Activated effector memory CD4-positive, alpha-beta T cell treated with anti-CD3 and anti-CD28 coated beads, Interleukin-2, amount 50 U/mL, for 16 hours (primary cell): ENCODE results near the gene ZC3H7A.

Source experiments
- DNase-seq: peaks from one replicate; pipeline ENCODE4 v3.0.0-alpha.2; 2020

ZC3H7A gene

DNA sequence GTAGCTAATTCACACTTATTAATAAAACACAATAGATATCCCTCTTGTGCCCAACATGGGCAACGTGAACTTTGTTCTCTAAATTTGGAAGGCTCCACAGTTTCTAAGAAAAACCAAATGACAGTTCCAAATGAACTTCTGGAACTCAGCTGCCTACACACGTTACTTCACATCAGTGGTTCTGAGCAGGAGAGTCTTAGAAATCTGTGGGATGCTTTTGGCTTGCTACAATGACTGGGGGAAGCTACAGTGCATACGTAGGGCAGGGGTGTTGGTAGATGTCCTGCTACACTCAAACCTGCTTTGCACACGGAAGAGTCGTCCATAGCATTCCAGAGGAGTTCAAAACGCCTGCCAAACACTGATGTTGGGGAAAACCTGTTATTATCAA lies 62.4 kb downstream of the ZC3H7A start:
- no peak for DNase-seq

DNA sequence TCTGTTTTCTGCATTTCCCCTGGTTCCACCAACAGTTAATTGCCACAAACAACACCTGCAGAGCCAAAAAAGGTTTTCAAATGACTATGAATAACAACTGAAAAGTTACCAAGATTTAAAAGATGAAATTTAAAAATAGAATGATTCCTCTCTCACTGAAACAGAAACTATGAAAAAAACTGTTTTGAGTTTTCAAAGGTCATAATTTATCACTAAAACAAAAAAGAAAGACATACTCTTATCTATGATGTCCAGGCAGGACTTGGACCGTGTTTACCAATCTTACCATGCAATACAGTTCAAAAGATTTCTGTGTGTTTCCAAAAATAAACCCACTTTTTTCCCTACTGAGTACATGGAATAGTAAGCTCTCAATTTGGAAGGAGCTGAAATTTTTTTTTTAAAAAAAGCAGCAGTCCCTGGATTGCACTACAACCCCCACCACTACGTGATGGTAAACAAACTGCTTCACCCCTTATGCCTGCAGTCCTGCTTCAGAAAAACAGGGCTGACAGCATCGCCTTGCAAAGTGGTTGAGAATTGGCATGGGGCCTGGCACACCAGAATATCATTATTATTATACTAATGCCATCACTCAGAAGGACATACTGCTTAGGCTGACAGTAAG lies 62.9 kb downstream of the ZC3H7A start:
- DNase-seq, result no peak

DNA sequence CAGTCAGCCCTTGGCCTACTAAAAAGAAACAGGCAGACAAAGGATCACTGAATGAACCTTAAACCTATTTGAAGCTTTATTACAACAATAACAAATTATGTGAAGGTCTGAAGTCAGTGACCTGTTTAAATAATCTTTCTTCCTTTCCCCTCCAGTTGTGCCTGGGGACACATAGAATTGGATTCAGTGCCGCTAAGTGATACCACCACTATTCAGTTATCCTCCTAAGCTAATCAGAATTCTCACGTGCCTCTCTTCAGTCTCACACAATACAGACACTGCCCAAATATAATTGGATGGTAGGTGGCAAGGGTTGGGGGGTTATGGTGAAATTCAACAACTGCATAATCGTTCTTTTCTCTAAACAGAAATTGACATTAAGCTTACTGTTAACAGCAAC lies 65.8 kb downstream of the ZC3H7A start:
- no peak for DNase-seq

DNA sequence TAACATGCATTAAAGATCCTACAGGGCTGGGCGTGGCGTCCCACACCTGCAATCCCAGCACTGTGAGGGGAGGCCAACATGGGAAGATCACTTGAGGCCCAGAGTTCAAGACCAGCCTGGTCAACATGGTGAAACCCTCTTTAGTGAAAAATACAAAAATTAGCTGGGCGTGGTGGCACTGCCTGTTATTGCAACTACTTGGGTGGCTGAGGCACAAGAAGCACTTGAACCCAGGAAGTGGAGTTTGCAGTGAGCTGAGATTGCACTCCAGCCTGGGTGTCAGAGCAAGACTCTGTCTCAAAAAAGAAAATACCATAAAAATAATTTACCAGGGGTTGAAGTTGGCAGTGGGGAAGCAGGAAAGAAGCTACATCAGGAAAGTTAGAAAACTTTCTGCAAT lies 67.3 kb downstream of the ZC3H7A start:
- no peak for DNase-seq

DNA sequence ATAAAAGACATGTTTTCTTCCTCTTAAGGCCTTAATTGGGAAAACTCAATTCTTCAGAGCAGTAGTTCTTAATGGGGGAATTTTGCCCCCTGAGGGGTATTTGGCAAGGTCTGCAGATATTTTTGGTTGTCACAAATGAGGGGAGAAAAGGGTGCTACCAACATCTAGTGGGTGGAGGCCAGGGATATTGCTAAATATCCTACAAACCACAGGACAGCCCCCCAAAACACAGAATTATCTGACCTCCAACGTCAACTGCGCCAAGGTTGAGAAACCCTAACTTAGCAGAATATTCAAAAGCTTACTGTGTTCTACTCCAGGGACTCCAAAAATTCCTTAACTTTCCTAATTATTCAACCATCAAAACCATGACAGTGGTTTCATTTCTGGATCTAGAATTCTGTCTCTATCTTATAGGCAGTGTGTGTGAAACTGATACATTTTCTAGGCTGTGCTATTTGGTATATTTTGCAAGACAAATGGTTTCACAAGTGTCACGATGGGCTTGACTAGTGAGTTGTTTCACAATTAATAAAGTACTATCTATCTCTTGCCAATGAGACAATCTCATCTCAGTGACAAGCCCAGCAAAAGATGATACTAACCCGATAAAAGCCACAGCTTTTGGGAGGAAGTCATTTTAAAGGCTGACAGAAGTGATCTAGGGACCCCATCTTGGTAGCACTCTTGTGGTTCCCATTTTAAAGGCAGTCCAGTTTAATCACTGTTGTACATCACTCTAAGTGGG lies 69.1 kb downstream of the ZC3H7A start:
- DNase-seq, result no peak

DNA sequence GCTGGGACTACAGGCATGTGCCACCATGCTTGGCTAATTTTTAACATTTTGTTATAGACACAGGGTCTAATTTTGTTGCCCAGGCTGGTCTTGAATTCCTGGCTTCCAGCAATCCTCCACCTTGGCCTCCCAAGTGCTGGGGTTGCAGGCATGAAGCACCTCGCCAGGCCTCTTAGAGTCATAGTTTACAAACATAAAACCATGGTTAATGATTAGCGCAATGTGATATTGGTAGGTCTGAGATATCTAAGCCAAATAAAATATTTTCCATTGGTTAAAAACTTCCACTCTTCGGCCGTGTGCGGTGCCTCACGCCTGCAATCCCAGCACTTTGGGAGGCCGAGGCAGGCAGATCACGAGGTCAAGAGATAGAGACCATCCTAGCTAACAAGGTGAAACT lies 71.0 kb downstream of the ZC3H7A start:
- DNase-seq, result no peak

DNA sequence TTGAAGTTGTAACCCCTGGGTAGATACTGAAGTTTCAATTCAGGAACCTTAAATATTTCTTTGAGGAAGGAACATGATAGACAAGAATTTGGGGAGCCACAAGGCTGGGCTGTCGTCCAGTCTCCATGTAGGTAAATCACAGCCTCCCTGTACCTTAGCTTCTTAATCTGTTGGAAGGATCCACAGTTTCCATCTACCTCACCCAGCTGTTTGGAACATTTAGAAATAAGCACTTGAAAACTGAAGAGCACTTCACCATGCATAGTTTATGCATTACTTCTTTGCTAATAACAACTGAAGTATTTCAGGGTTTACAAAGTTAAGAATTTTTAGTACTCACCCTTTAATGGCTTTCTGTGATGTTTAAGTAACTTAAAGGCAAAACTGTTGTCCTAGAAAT lies 71.6 kb downstream of the ZC3H7A start:
- no peak for DNase-seq

DNA sequence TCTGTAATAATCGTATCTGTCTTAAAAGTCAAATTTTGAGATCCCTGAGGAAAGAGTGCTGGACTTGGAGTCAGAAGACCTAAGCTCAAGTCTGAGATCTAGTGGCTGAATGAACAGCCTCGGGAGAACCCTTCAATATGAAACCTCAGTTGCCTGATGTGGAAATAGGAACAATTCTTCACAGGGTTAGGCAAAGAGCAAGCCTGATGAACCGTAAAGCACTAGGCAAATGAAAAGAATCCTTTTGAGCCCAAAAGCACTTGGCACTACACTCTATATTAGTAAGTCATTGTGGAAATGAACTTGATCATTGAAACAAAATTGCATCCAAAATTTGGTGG lies 74.6 kb downstream of the ZC3H7A start:
- no peak for DNase-seq

DNA sequence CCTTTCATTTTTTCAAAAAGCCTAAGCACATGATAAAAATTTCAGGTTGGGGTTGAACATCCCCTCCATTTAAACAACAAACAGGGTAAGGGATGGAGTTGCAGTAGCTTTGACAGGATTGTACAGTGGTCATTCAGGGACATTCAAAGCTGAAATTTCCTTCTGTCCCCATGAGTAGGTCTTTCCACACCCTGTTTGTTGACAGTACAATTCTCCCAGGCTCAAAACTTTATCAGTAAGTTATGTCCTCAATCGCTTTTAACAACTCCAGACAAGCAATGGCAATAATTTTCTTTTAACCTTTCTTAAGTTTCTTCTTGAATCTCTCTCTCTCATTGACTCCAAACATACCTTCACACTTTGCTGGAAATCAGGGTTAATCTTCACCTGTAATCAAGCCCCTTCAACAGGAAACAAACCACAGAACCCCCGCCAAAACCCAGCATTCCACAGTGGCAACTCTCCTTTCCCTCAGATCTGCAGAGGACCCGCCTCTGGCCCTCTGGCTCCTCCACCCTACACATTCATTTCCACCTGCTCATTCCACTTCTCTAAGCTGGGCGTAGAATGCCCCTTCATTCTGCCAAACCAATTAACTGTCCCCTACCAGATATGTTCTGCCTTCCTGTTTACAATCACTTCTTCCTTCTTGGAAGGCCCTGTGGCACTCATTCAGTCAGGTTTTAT lies 75.1 kb downstream of the ZC3H7A start:
- DNase-seq, result no peak

DNA sequence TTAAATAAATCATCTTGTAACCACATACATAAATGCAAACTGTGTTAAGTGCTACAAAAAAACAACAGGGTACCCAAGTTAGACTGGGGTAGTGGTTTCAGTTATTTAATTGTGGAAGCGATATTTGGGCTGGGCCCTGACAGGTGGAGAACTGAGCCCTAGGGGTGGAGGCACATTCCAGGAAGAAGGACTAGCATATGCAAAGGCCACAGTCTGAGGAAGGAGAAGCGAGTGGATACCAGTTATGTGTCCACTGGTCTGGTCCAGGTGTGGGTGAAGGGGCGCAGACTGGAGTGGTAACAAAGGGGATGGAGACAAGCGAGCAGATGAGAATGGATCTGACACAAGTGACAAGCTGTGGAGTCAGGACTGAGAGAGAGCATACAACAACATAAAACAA lies 77.3 kb downstream of the ZC3H7A start:
- no peak for DNase-seq

DNA sequence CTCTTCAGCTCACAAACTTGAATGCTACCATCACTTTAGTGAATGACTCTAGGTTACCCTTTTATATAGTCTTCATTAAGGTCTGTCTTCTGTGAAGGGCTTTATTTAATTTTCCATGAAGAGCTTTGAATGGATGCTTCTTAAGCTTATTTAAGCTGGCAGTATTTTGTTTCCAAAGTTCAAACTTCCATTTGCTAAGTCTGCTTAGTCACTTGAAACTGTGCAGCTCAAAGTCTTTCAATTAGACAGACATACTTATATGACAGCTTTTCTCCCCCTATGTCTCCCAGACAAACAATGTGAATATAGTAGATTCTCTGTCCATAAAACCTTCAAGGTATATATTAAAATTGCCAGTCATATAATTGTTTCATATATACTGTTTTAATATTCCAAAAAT lies 77.9 kb downstream of the ZC3H7A start:
- no peak for DNase-seq

DNA sequence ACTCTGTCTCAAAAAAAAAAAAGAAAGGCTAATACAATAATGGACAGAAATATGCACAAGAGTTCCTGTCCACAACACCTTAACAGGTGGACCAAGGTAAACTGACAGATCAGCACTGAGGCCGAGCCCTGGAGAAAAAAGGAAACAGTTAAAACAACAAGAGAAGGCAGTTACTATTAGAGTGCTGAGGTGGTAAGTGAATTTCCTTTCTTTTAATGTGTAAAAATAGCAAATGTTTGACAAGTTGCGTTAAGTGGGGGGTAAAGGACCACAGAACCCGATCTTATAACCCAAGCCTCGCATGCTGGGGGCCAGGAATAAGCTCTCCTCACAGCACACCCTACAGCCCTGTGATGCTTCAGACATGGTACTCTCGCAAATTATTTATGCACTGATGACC lies 79.2 kb downstream of the ZC3H7A start:
- no peak for DNase-seq

DNA sequence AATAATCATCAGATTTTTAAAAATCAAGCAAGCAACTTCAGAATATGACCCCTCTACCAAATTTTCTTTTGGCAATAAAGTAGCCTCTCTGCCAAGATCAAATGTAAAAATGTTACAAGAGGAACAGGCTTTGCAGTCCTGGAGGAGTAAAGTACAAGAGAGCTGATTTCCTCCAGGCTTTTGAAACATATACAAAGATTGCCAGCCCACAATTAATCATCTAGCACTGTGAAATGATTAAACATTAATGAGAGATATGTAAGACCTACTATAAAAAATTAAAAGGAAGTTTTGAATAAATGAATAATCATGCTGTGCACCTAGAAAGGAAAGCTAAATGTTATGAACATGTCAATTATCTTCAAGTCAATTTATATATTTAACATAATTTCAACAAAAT lies 80.7 kb downstream of the ZC3H7A start:
- DNase-seq, result no peak

DNA sequence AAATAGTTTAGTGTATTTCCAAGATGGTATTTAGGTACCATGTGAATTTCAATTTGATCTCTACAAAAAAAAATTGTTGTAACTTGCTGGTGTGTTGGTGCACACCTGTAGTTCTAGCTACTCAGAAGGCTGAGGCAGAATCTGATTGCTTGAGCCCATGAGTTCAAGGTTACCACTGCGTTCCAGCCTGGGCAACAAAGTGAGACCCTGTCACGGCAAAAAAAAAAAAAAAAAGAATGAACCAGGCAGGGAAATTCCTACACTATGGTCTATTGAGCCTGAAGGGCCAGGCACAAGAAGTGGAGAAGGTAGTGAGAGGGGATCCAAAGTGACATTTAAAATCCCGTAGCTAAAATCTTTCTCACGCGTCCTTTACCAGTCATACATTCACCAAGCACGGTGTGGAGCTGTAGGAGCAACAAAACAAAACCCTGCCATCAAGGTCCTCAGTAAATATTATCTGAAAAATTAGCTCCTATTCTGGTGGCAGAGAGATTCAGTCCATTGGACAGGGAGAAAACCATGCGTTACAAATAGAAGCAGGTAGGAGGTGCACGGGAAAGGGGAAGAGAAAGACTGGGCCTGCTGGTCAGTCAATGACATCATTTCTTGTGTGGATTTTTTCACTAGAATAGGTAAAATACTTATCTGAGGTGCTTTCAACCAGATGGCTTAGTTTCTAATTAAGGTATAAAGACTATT lies 81.7 kb downstream of the ZC3H7A start:
- no peak for DNase-seq

DNA sequence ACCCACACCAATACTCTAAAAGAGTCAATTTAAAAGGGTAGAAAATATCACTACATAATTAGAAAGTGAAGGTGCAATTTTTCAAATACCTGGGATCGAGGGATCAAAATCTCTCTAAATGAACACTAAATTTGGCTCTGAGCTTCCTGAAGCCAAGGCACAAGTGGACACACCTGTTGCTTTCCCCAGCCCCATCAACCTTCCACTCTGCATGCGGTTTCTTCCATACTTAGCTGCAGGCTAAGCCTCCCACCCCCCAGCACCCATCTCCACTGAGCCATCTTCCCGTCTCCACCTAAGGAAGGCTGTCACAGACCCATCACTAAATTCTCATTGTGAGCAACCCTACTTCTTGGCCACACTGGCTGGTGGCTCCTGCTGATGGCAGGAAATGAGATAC lies 84.9 kb downstream of the ZC3H7A start:
- no peak for DNase-seq

DNA sequence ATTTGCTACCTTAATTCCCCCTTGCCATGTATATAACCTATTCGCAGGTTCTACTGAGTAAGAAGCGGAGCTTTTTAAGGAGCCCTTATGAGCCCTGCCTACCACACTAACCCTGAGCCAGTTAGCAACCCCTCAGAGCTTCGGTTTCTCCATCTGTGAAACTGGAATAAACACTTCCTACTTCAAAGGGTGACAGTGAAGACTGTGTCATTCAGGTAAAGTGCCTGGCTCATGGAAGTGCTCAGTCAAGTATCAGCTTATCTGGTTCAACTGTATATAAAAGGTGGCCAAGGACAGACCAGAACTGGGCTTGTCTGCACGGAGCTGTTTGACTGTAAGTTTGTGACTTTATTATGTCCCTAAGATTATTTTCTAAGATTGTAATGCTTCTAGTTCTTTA lies 85.4 kb downstream of the ZC3H7A start:
- DNase-seq, result no peak

DNA sequence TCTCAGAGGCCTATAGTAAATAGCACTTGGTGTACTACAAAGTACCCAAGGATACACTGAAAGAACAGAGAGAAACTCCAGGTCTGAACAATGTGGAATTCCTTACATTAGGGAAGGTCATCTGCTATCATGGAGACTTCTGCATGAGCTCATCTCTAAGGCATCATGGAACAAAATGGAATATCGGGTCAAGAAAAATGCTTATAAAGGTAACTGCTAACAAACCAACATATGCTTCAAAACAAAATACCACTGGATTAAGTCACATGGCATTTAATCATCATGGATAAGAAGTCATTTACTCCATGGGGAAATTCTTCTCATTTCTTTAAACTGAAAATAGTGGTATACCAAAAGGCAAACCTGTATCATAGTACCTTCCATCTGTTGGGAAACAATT lies 88.6 kb downstream of the ZC3H7A start:
- no peak for DNase-seq

DNA sequence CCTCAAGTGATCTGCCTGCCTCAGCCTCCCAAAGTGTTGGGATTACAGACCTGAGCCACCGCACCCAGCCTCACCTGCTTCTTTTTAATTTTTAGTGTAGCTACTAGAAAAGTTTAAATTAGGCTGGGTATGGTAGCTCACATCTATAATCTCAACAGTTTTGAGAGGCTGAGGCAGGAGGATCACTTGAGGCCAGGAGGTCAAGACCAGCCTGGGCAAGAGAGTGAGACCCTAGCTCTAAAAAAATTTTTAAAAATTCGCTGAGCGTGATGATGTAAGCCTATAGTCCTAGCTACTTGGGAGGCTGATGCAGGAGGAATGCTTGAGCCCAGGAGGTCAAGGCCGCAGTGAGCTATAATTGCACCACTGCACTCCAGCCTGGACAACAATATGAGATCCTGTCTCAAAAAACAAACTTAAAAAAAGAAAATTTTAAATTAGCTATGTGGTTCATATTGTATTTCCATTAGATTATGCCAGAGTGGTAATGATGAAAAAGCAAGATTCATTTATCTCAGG lies 89.3 kb downstream of the ZC3H7A start:
- no peak for DNase-seq

DNA sequence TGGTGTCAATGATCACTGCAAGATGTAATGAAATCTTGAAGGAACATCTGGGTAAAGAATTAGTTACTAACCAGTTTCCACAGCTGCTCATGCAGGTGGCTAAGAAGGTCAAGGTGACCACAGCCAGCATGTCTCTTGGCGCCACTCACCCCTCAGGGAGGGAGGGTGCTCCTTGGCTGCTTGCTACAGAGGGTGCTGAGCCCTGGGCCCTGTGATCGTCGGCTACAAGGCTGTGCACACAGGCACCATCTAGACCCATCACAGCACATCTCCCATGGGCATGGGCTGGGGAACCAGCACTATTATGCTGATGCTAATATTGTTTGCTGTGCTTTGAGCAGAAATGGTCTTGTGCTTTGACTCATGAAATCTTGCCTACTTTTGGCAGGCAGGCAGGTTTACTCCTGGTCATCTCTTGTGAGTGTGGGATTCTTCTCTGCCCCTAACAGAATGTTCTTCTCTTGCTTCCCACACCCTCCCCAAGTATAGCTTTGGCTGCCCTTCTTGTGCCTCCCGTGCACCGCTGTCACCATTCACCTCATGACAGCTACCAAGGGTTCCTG lies 90.8 kb downstream of the ZC3H7A start:
- no peak for DNase-seq

DNA sequence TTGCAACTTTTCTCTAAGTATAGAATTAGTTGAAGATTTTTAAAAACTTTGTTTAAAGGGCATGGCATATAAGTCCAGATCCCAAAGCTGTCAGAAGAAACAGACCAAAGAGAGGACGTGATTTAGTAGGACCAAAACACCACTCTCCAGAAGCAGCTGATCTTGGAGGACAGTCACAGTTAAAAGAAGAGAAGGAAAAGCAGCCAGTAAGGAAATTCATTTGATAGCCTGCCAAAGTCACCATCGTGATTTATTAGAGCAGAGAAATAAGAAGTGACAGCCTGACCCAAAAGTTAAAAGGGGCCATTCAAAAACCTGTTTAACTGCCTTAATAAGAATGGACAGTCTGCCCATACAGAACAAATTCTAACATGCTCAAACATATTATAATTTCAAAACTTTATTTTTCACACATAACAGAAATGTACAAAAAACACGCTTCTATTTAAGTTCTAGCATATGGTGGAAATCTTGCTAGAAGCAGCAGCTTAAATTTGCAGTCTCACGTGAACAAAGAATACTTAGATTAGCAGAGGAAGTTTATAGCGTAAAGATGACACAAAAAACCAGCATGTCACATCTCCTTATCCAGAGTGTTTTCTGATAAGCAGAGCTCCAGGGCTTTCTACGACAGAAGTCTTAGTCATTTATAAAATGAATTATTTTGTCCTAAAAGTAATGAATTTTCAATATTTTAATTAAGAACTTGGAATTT lies 91.6 kb downstream of the ZC3H7A start:
- no peak for DNase-seq
